IMR-90 (cell line): ENCODE results near the gene NT5E. TPM values are rescaled to one million over a fixed set of nuclear protein-coding genes. Genes with fewer than 3 reads are reported as not detected.

Experiments used
- ATAC-seq: fragments of 200-7000 bp; cut with Tn5 transposase; 2 replicates; pipeline ENCODE4 v1.9.1; 2020; ENCODE audit warnings: low read depth, mild to moderate bottlenecking, moderate library complexity
- BruUV-seq: library from RNA; stranded (reverse); fragments of 400-500 nt; replicated peaks from 2 replicates; lab custom pipeline; 2021; lab: Mats Ljungman, UMichigan
- CTCF ChIA-PET: fragments of 300-600 bp; formaldehyde crosslinking; extraction: SDS; loops from one replicate; lab custom pipeline; 2021; ENCODE audit warnings: antibody characterized with exemption; lab: Yijun Ruan, JAX
- POLR2A ChIA-PET: fragments of 300-600 bp; sonication (Branson Sonifier 250); formaldehyde crosslinking; loops from one replicate; lab custom pipeline; 2022; ENCODE audit warnings: antibody characterized with exemption; ENCODE audit not compliant: unreplicated experiment; lab: Charles Lee
- DNase-seq: peaks from one replicate; pipeline ENCODE4 v3.0.0; 2013
- H2AFZ ChIP-seq: replicated peaks from 2 replicates; pipeline ENCODE3; 2013; ENCODE audit warnings: low read length, mild to moderate bottlenecking; ENCODE audit not compliant: poor library complexity
- H2AK5ac ChIP-seq: 2 replicates; pipeline ENCODE4 v1.6.1; 2013; ENCODE audit warnings: low read depth, low read length, inconsistent platforms
- H2AK9ac ChIP-seq: replicated peaks from 2 replicates; pipeline ENCODE3; 2013; ENCODE audit warnings: mild to moderate bottlenecking, low read depth, low read length, moderate library complexity; ENCODE audit not compliant: poor library complexity
- H2BK120ac ChIP-seq: 2 replicates; pipeline ENCODE4 v1.6.1; 2013; ENCODE audit warnings: low read depth, low read length, inconsistent platforms
- H2BK15ac ChIP-seq: 3 replicates; pipeline ENCODE4 v1.6.1; 2013; ENCODE audit warnings: low read depth, low read length, inconsistent platforms
- H2BK20ac ChIP-seq: 2 replicates; pipeline ENCODE4 v1.6.1; 2013; ENCODE audit warnings: low read depth, mild to moderate bottlenecking, inconsistent platforms, low read length, moderate library complexity
- H2BK5ac ChIP-seq: 2 replicates; pipeline ENCODE4 v1.6.1; 2013; ENCODE audit warnings: mild to moderate bottlenecking, low read depth, low read length, inconsistent platforms; ENCODE audit not compliant: poor library complexity, severe bottlenecking
- H3K14ac ChIP-seq: replicated peaks from 2 replicates; pipeline ENCODE4 v1.6.1; 2013; ENCODE audit warnings: low read depth, low read length, inconsistent platforms
- H3K18ac ChIP-seq: 2 replicates; pipeline ENCODE4 v1.6.1; 2013; ENCODE audit warnings: low read depth, low read length, control low read depth
- H3K23ac ChIP-seq: 2 replicates; pipeline ENCODE4 v1.6.1; 2013; ENCODE audit warnings: low read depth, low read length, inconsistent platforms
- H3K27ac ChIP-seq: 2 replicates; pipeline ENCODE4 v1.5.1; 2013; ENCODE audit warnings: mild to moderate bottlenecking, control low read depth, low read length; ENCODE audit not compliant: insufficient read depth
- H3K27me3 ChIP-seq: 2 replicates; pipeline ENCODE4 v1.6.1; 2013; ENCODE audit warnings: low read length; ENCODE audit not compliant: control insufficient read depth, insufficient read depth
- H3K36me3 ChIP-seq: 2 replicates; pipeline ENCODE4 v1.6.1; 2013; ENCODE audit warnings: low read length, mixed read lengths; ENCODE audit not compliant: control insufficient read depth, insufficient read depth
- H3K4ac ChIP-seq: 2 replicates; pipeline ENCODE4 v1.6.1; 2013; ENCODE audit warnings: low read depth, low read length, inconsistent platforms
- H3K4me1 ChIP-seq: 2 replicates; pipeline ENCODE4 v1.6.1; 2013; ENCODE audit warnings: low read length, mixed read lengths; ENCODE audit not compliant: control insufficient read depth, insufficient read depth
- H3K4me2 ChIP-seq: 2 replicates; pipeline ENCODE4 v1.6.1; 2013; ENCODE audit warnings: low read depth, mild to moderate bottlenecking, control low read depth, low read length, moderate library complexity
- H3K4me3 ChIP-seq: 2 replicates; pipeline ENCODE4 v1.5.1; 2013; ENCODE audit warnings: low read depth, mild to moderate bottlenecking, control low read depth, low read length, moderate library complexity; ENCODE audit not compliant: insufficient read depth
- H3K56ac ChIP-seq: 2 replicates; pipeline ENCODE4 v1.6.1; 2013; ENCODE audit warnings: low read length, inconsistent platforms; ENCODE audit not compliant: insufficient read depth; ENCODE audit errors: extremely low read depth
- H3K79me1 ChIP-seq, 2 experiments: 2 replicates each; pipeline ENCODE4 v1.6.1; 2013; ENCODE audit warnings: low read length in 2 of 2, inconsistent platforms in 1 of 2, low read depth in 1 of 2
- H3K9ac ChIP-seq: 2 replicates; pipeline ENCODE4 v1.6.1; 2013; ENCODE audit warnings: low read depth, low read length, control low read depth
- H3K9me1 ChIP-seq: 2 replicates; pipeline ENCODE4 v1.6.1; 2013; ENCODE audit warnings: low read length, inconsistent platforms; ENCODE audit not compliant: insufficient read depth
- H3K9me3 ChIP-seq: 2 replicates; pipeline ENCODE4 v1.6.1; 2013; ENCODE audit warnings: low read length; ENCODE audit not compliant: control insufficient read depth, insufficient read depth
- H4K20me1 ChIP-seq: 2 replicates; pipeline ENCODE4 v1.6.1; 2013; ENCODE audit warnings: low read length, inconsistent platforms; ENCODE audit not compliant: insufficient read depth
- H4K5ac ChIP-seq: 2 replicates; pipeline ENCODE4 v1.6.1; 2013; ENCODE audit warnings: mild to moderate bottlenecking, low read depth, low read length, control low read depth
- H4K8ac ChIP-seq, 2 experiments: 2 replicates each; pipeline ENCODE4 v1.6.1; 2013; ENCODE audit warnings: low read depth in 2 of 2, low read length in 2 of 2, control low read depth in 1 of 2, inconsistent platforms in 1 of 2
- H4K91ac ChIP-seq: 2 replicates; pipeline ENCODE4 v1.6.1; 2013; ENCODE audit warnings: low read depth, low read length, inconsistent platforms; ENCODE audit not compliant: insufficient read depth
- BHLHE40 ChIP-seq: fragments of 150-350 bp; IDR thresholded peaks from 2 replicates; pipeline ENCODE4 v1.6.1; 2016; ENCODE audit warnings: mild to moderate bottlenecking, low read depth, low read length
- MAFK ChIP-seq: IDR thresholded peaks from 2 replicates; pipeline ENCODE4 v1.6.1; 2012; ENCODE audit warnings: low read depth, low read length, improper control_type of control experiment
- MAZ ChIP-seq: IDR thresholded peaks from 2 replicates; pipeline ENCODE4 v1.6.1; 2012; ENCODE audit warnings: low read depth, mild to moderate bottlenecking, low read length, improper control_type of control experiment, moderate library complexity, borderline replicate concordance
- MXI1 ChIP-seq: IDR thresholded peaks from 2 replicates; pipeline ENCODE4 v1.6.1; 2012; ENCODE audit warnings: low read depth, mild to moderate bottlenecking, low read length, moderate library complexity, borderline replicate concordance
- NFE2L2 ChIP-seq: fragments of 150-350 bp; IDR thresholded peaks from 2 replicates; pipeline ENCODE4 v1.6.1; 2016; ENCODE audit warnings: low read depth, mild to moderate bottlenecking, low read length
- POLR2A ChIP-seq: IDR thresholded peaks from 2 replicates; pipeline ENCODE4 v1.6.1; 2012; ENCODE audit warnings: mild to moderate bottlenecking, low read depth, low read length
- RCOR1 ChIP-seq: IDR thresholded peaks from 2 replicates; pipeline ENCODE4 v1.6.1; 2012; ENCODE audit warnings: mild to moderate bottlenecking, low read length, improper control_type of control experiment; ENCODE audit not compliant: insufficient replicate concordance
- RFX5 ChIP-seq: IDR thresholded peaks from 2 replicates; pipeline ENCODE4 v1.8.0; 2012; ENCODE audit warnings: low read depth, mild to moderate bottlenecking, low read length, moderate library complexity
- USF2 ChIP-seq: fragments of 150-350 bp; IDR thresholded peaks from 2 replicates; pipeline ENCODE4 v1.6.1; 2017; ENCODE audit warnings: mild to moderate bottlenecking, antibody characterized with exemption, low read length, low read depth
- WGBS, 2 experiments: methylation state at CpG; one replicate each; pipeline versions ENCODE4 v1.1.5 to v1.1.7; 2013; ENCODE audit warnings: missing lambda C conversion rate in 2 of 2; ENCODE audit not compliant: insufficient read length in 1 of 2; ENCODE audit errors: extremely low coverage in 2 of 2; 5-methylcytosine and 5-hydroxymethylcytosine counted together
- dilution Hi-C: fragments of 300-500 bp; cut with HindIII; formaldehyde crosslinking; loops from one replicate; pipeline ENCODE4 v1.14.3; 2018; ENCODE audit warnings: low sequenced_read_pairs; ENCODE audit not compliant: unreplicated experiment
- in situ Hi-C: fragments of 300-500 bp; cut with MboI; formaldehyde crosslinking; loops from 3 replicates; pipeline ENCODE4 v1.14.3; 2019; ENCODE audit warnings: low sequenced_read_pairs, inconsistent platforms, mixed read lengths
- intact Hi-C: fragments of 100-400 bp; cut with micrococcal nuclease; formaldehyde crosslinking; loops from 2 replicates; pipeline ENCODE4 v1.10.0; 2022
- polyA plus RNA-seq, 3 experiments: library from polyadenylated mRNA; depleted of rRNA; stranded (reverse); fragments of >200 nt; gene quantifications; 2 replicates each; pipeline ENCODE4 v1.2.3, GENCODE V29; 2012; ENCODE audit warnings: low replicate concordance in 1 of 3
- total RNA-seq: library from RNA; depleted of rRNA; stranded (reverse); fragments of >200 nt; gene quantifications from 2 replicates; pipeline ENCODE4 v1.2.3, GENCODE V29; 2012

The NT5E gene
- total and polyA plus RNA-seq, 2 of the 4 experiments (the other 2 are of a cell fraction): 153 to 280 TPM

- Histone ChIP-seq H3K18ac (no peak overlapping the region), H3K9me3 (no peaks in the 10 kb centered on the region; the same call in 1 of the 2 replicates), H3K14ac (no peak overlapping the region), H3K79me1 (peaks cover 31 to 75% of the 10 kb centered on the region in 2 experiments), H2BK120ac (no peak overlapping the region), H2AK9ac (no peak overlapping the region), H3K9ac (no peak overlapping the region), H3K27ac (no peak overlapping the region), H3K9me1 (peaks cover 13% of the 10 kb centered on the region), H2AK5ac (no peak overlapping the region), H3K27me3 (no peaks in the 10 kb centered on the region), H3K4me3 (no peak overlapping the region), H3K23ac (no peak overlapping the region), H2AFZ (no peak overlapping the region), H4K20me1 (no peaks in the 10 kb centered on the region), H2BK5ac (no peak overlapping the region), H3K56ac (no peak overlapping the region), H4K8ac (no peak overlapping the region), H3K4me2 (no peak overlapping the region), H2BK20ac (no peak overlapping the region), H4K91ac (no peak overlapping the region), H3K4ac (no peak overlapping the region), H4K5ac (no peak overlapping the region), H3K36me3 (peaks cover 25% of the 10 kb centered on the region), H2BK15ac (no peak overlapping the region), H3K4me1 (peaks cover 8% of the 10 kb centered on the region; the same call in 1 of the 2 replicates)
- in situ Hi-C loops (no loop called here), dilution Hi-C loops (no loop called here), intact Hi-C loops (no loop called here)
- TF ChIP-seq MAZ: no peak
- TF ChIP-seq NFE2L2: no peak
- TF ChIP-seq MXI1: no peak
- TF ChIP-seq RFX5: no peak
- no peak for TF ChIP-seq USF2
- TF ChIP-seq POLR2A: no peak
- TF ChIP-seq MAFK: no peak
- no peak for TF ChIP-seq RCOR1
- no peak for TF ChIP-seq BHLHE40
- WGBS, 2 experiments: no CpG with 5 or more reads among the region's 4 CpGs
- CTCF ChIA-PET: no interaction called here
- POLR2A ChIA-PET: no interaction called here
- BruUV-seq: no TSS peak
- no peak for ATAC-seq
- no peak for DNase-seq
Observed at GRCh38 chr6:85476532-85476931, 26.6 kb downstream of the NT5E start.
